GM12892 (cell line): ENCODE data around the gene ZNF560. TPM values are rescaled to one million over a fixed set of nuclear protein-coding genes. Genes with fewer than 3 reads are reported as not detected.
"Not testable (repeated sequence)": the region's sequence is repeated elsewhere in the genome, so short reads cannot be mapped to it uniquely, and the experiment has no call there.

Source experiments
- DNase-seq: peaks from one replicate; pipeline ENCODE4 v3.0.0; 2011; ENCODE audit not compliant: insufficient read length
- FAIRE-seq: peaks from 2 replicates; lab custom pipeline; 2011; peaks lifted over from hg19 to GRCh38; lab: Jason Lieb, UNC
- POLR2A ChIP-seq: IDR thresholded peaks from 2 replicates; pipeline ENCODE4 v1.6.1; 2011; ENCODE audit warnings: low read depth, low read length, control low read depth
- POLR2AphosphoS5 ChIP-seq: IDR thresholded peaks from 2 replicates; pipeline ENCODE4 v1.6.1; 2011; ENCODE audit warnings: low read depth, low read length, control low read depth
- TAF1 ChIP-seq: IDR thresholded peaks from 2 replicates; pipeline ENCODE4 v1.6.1; 2011; ENCODE audit warnings: low read depth, mild to moderate bottlenecking, control low read depth, low read length, borderline replicate concordance
- polyA plus RNA-seq: library from polyadenylated mRNA; unstranded; fragments of >200 nt; gene quantifications from one replicate; pipeline ENCODE4 v1.2.1, GENCODE V29; 2012; ENCODE audit warnings: missing spikeins, inconsistent platforms; ENCODE audit not compliant: missing spikeins

The ZNF560 gene
- not detected for polyA plus RNA-seq

- FAIRE-seq = no peak
- no peak for DNase-seq
- TF ChIP-seq TAF1 = no peak
- TF ChIP-seq POLR2AphosphoS5 = no peak
- no peak for TF ChIP-seq POLR2A
Observed at GRCh38 chr19:9498183-9498902, at the start of gene ZNF560. TSS of gene ZNF560 (minus strand) at chr19:9498616. CDS start at chr19:9475313, 23,303 bp downstream.

GRCh38 chr19:9547870-9548269 lies 49.5 kb upstream of the ZNF560 start:
- TF ChIP-seq TAF1 (no peak), POLR2A (no peak), POLR2AphosphoS5 (no peak)
- no peak for DNase-seq
- FAIRE-seq = no peak

DNA sequence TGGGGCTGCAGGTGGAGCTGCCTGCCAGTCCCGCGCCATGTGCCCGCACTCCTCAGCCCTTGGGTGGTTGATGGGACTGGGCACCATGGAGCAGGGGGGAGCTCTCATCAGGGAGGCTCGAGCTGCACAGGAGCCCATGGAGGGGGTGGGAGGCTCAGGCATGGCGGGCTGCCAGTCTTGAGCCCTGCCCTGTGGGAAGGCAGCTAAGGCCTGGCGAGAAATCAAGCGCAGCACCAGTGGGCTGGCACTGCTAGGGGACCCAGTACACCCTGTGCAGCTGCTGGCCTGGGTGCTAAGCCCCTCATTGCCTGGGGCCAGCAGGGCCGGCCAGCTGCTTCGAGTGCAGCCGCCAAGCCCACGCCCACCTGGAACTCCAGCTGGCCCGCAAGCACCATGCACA lies 42.9 kb upstream of the ZNF560 start:
- not testable (repeated sequence) for FAIRE-seq, DNase-seq

GRCh38 chr19:9539921-9540320 lies 41.5 kb upstream of the ZNF560 start:
- not testable (repeated sequence) for DNase-seq, FAIRE-seq

DNA sequence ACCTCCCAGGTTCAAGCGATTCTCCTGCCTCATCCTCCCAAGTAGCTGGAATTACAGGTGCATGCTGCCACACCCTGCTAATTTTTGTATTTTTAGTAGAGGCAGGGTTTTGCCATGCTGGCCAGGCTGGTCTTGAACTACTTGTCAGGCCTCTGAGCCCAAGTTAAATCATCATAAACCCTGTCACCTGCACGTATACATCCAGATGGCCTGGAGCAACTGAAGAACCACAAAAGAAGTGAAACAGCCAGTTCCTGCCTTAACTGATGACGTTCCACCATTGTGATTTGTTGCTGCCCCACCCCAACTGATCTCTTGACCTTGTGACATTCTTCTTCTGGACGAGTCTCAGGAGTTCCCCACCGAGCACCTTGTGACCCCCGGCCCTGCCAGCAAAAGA lies 40.8 kb upstream of the ZNF560 start:
- FAIRE-seq, DNase-seq: not testable (repeated sequence)

- DNase-seq (peak; percentile 71), FAIRE-seq (peak; percentile 94)
- TF ChIP-seq TAF1 (peak; percentile 45; the same call in 1 of the 2 replicates), POLR2A (peak; percentile 61), POLR2AphosphoS5 (no peak)
Observed at GRCh38 chr19:9538183-9539058, 40.0 kb upstream of the ZNF560 start, which contains the start of gene ZNF426. TSS of gene ZNF426 (minus strand) at chr19:9538645. CDS start at chr19:9536232, 2,413 bp downstream.

DNA sequence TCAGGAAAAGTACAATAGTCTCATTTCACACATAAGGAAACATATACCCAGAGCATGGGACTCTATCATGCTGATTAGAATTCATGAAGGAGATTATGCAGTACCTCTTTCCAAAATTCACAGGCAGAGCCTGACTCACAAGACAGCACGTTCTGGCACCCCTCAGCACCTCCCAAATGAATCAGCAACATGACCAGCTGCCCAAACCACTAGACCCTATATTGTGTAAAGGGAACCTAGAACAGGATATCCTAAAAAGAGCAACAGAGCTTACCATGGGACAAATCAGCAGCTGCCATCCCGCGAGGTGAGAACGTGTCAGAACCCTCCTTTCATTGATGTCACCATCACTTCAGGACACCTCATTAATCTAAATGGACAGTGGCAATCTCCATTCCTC lies 37.5 kb upstream of the ZNF560 start:
- DNase-seq (no peak), FAIRE-seq (no peak)
- TF ChIP-seq POLR2AphosphoS5 (no peak), POLR2A (no peak), TAF1 (no peak)

DNA sequence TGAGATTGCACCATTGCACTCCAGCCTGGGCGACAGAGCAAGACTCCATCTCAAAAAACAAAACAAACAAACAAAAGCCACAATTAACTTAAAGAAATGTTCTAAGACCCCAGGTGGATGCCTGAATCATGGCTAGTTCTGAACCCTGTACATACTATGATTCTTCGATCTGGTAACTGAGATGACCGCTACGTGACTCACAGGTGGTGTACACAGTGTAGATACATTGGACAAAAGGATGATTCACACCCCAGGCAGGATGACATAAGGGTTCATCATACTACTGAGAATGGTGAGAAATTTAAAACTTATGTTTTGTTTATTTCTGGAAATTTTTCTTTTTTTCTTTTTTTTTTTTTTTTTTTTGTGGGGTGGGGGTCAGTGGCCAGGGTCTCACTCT lies 33.5 kb upstream of the ZNF560 start:
- DNase-seq (no peak), FAIRE-seq (no peak)
- no peak for TF ChIP-seq POLR2A
- TF ChIP-seq POLR2AphosphoS5 = no peak
- TF ChIP-seq TAF1 = no peak

DNA sequence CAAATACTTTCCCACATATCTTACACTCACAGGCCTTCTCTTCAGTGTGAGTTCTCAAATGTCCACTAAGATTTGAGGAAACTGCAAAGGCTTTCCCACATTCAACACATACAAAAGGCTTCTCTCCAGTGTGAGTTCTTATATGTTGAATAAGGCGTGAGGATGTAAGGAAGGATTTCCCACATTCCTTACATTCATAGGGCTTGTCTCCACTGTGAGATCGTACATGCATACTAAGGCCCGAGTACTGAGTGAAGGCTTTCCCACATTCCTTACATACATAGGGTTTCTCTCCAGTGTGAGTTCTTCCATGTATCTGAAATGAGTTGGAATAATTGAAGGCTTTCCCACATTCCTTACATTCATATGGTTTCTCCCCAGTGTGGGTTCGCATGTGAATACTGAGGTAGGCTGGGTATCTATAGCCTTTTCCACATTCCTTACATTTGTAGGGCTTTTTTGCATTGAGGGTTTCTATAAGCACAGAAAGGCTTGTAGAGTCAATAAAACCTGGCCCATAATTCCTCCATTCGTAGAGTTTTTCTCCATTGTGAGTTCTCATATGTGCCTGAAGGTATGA lies 30.4 kb upstream of the ZNF560 start:
- DNase-seq (no peak), FAIRE-seq (no peak)
- TF ChIP-seq POLR2AphosphoS5 (no peak), POLR2A (no peak), TAF1 (no peak)

DNA sequence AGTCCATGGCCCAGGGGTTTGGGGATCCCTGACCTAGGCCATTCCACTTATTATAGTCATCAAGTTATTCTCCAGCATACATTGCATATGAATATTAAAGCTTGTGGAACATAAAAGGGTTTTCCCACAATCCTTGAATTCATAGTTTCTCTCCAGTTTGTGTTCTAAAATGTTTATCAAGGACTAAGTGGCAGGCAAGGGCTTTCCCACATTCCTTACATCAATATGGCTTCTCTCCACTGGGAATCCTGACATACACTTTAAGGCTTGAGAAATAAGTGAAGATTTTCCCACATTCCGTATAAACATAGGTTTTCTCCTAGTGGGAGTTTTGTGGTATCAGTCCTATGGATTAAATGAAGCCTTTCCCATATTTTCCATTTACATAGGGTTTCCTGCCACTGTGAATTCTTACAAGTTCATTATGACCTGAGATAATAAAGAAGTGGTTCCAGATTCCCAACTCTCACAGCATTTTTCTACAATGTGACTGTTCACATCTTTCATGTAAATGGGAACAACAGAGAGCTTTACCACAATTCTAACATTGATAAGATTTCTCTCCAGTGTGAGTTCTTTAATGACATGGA lies 25.6 kb upstream of the ZNF560 start:
- TF ChIP-seq POLR2AphosphoS5 (no peak), POLR2A (no peak), TAF1 (no peak)
- DNase-seq (no peak), FAIRE-seq (no peak)

GRCh38 chr19:9507285-9507684 lies 8.9 kb upstream of the ZNF560 start:
- TF ChIP-seq POLR2A (no peak), POLR2AphosphoS5 (no peak), TAF1 (no peak)
- DNase-seq = no peak
- FAIRE-seq = no peak

DNA sequence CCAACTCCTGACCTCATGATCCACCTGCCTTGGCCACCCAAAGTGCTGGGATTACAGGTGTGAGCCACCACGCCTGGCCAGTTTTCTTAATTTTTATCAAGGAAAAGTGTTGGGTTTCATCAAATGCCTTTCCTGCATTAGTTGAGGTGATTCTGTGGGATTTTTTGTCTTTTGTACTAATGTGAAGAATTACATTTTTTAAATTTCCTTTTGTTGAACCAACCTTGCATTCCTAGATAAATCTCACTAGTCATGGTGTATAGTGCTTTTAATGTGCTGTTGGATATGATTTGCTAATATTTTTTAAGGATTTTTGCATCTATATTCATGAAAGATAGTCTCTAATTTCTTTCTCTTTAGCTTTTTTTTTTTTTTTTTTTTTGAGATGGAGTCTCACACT lies 2.4 kb upstream of the ZNF560 start:
- FAIRE-seq (no peak), DNase-seq (no peak)
- TF ChIP-seq POLR2AphosphoS5 = no peak
- TF ChIP-seq POLR2A = no peak
- TF ChIP-seq TAF1 = no peak

DNA sequence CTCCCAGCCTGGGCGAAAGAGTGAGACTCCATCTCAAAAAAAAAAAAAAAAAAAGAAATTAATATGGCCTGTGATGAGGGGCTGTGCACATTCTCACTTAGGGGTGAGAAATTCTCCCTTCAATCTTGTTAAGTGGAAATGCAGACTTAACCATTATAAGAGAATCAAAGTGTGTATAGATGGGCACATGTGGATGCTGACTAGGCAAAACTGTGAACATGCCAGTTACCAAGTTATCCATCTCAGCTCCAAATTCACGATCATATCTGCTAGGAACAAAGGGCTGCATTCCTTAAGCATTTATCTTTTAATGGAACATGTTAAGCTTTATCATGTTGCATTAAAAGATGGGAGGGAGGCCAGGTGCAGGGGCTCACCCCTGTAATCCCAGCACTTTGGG lies 4.3 kb downstream of the ZNF560 start:
- no peak for DNase-seq
- FAIRE-seq = no peak

More for the DNA sequence above, 4.3 kb downstream of the ZNF560 start:
- no peak for TF ChIP-seq POLR2A
- no peak for TF ChIP-seq TAF1
- no peak for TF ChIP-seq POLR2AphosphoS5
